Stimulated activated CD4-positive, alpha-beta T cell treated with anti-CD3 and anti-CD28 coated beads, Interleukin-4, amount 100 ng/mL, for 24 hours (primary cell): Measurements from ENCODE around the gene PEAR1.
A peak's percentile ranks its signal among the peaks of the same experiment; 100 is the strongest.

Source experiments
- DNase-seq: peaks from one replicate; pipeline ENCODE4 v3.0.0-alpha.2; 2020

PEAR1 gene

GRCh38 chr1:156893048-156893953 lies at the start of gene PEAR1:
Gene PEAR1 (plus strand): TSS chr1:156893718. CDS start chr1:156903927, 10,209 bp downstream.
- DNase-seq = no peak

GRCh38 chr1:156844102-156844501 lies 49.4 kb upstream of the PEAR1 start:
- DNase-seq = no peak

- no peak for DNase-seq
These were observed 48.9 kb upstream of the PEAR1 start for GRCh38 chr1:156844638-156845037.

GRCh38 chr1:156845055-156845952 lies 48.2 kb upstream of the PEAR1 start:
- DNase-seq = no peak

- DNase-seq = no peak
These were observed 47.5 kb upstream of the PEAR1 start for GRCh38 chr1:156845953-156846545.

- no peak for DNase-seq
These were observed 46.9 kb upstream of the PEAR1 start for GRCh38 chr1:156846643-156847042.

- DNase-seq = no peak
These were observed 45.7 kb upstream of the PEAR1 start for GRCh38 chr1:156847591-156848460.

GRCh38 chr1:156848461-156849150 lies 44.9 kb upstream of the PEAR1 start:
- peak; percentile 49 for DNase-seq

- DNase-seq = no peak
These were observed 44.4 kb upstream of the PEAR1 start for GRCh38 chr1:156849151-156849496.

GRCh38 chr1:156851779-156852417 lies 41.6 kb upstream of the PEAR1 start:
- DNase-seq = no peak

GRCh38 chr1:156852418-156852874 lies 41.1 kb upstream of the PEAR1 start:
- no peak for DNase-seq

- no peak for DNase-seq
These were observed 39.8 kb upstream of the PEAR1 start for GRCh38 chr1:156853761-156854160.

- DNase-seq = no peak
These were observed 38.9 kb upstream of the PEAR1 start for GRCh38 chr1:156854634-156855033.

GRCh38 chr1:156856282-156856785 lies 37.2 kb upstream of the PEAR1 start:
- DNase-seq = no peak

- no peak for DNase-seq
These were observed 36.0 kb upstream of the PEAR1 start for GRCh38 chr1:156857532-156857931.

- DNase-seq = no peak
These were observed 35.0 kb upstream of the PEAR1 start for GRCh38 chr1:156858555-156858956.

GRCh38 chr1:156858959-156859522 lies 34.5 kb upstream of the PEAR1 start, which contains the start of gene INSRR:
Gene INSRR (minus strand): TSS chr1:156859117. CDS start chr1:156858621, 496 bp downstream.
- DNase-seq = no peak

- peak; percentile 15 for DNase-seq
These were observed 33.9 kb upstream of the PEAR1 start for GRCh38 chr1:156859523-156860112.

GRCh38 chr1:156860113-156860627 lies 33.3 kb upstream of the PEAR1 start:
- DNase-seq = peak; percentile 59
